ENCODE measurements around the gene RAD18. TPM values are rescaled to one million over a fixed set of nuclear protein-coding genes. Genes with fewer than 3 reads are reported as not detected.

The RAD18 gene, protein sequence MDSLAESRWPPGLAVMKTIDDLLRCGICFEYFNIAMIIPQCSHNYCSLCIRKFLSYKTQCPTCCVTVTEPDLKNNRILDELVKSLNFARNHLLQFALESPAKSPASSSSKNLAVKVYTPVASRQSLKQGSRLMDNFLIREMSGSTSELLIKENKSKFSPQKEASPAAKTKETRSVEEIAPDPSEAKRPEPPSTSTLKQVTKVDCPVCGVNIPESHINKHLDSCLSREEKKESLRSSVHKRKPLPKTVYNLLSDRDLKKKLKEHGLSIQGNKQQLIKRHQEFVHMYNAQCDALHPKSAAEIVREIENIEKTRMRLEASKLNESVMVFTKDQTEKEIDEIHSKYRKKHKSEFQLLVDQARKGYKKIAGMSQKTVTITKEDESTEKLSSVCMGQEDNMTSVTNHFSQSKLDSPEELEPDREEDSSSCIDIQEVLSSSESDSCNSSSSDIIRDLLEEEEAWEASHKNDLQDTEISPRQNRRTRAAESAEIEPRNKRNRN
- total RNA-seq: 1 to 10 TPM; 3.8 to 9.2 (median 8.2) TPM
- 1 to 10 TPM; 2.9 to 7.8 TPM for polyA plus RNA-seq
- long read RNA-seq, donor 1, full-length matches to known transcripts: 5 of 7 reads
- long read RNA-seq, donor 1, partial matches to known transcripts: 1 of 7 reads
- long read RNA-seq, donor 1, other reads (novel, unspliced or antisense): 1 of 7 reads
- long read RNA-seq, donor 2, full-length matches to known transcripts: 4 of 4 reads
- long read RNA-seq, donor 2, partial matches to known transcripts: 0 of 4 reads
- long read RNA-seq, donor 2, other reads (novel, unspliced or antisense): 0 of 4 reads
- long read RNA-seq, donor 3, full-length matches to known transcripts: 4 of 6 reads
- long read RNA-seq, donor 3, partial matches to known transcripts: 1 of 6 reads
- long read RNA-seq, donor 3, other reads (novel, unspliced or antisense): 1 of 6 reads

DNA sequence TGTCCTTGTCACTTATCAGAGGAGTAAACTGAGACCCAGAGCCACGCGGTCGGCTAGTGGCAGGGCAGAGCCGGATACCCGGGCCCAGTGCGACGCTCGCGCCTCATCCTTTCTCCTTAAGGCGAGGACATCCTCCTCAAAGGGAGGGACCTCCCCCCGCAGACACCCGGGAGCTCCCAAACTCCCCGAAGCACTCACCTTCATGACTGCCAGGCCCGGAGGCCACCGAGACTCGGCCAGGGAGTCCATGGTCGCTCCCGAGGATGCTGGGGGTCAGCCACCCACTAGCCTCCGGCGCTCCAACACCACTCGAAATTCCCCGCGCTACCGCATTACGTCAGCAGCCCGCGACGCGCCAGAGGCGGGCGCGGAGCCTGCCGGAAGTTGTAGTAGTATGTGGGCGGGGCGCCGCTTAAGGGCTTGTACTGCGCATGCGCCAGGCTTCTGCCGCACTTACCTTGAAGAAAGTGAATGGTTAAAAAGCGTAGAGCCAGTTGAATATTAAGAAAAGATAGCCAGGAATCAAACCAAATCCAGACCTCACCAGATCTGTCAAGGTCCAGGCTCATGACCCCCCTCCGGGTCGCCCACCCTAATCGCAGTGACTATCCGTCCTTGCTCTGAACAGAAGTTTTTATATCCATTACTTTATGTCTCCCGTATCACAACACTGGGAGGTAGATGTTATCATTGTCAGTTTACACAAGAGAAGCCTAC lies at the start of gene RAD18:
Gene RAD18 (minus strand): TSS at position 336 of the 717 bp plus-strand sequence. CDS start 87 bp downstream, at position 249.
- peak; percentile 87 to 96 (median 92) for DNase-seq
- Histone ChIP-seq H3K4me3 (peak within 1 kb of the TSS; percentile 82), H3K36me3 (no peaks in the 10 kb centered on the region), H3K27me3 (no peaks in the 10 kb centered on the region), H3K27ac (peak within 1 kb of the TSS; percentile 18 to 31), H3K9me3 (no peaks in the 10 kb centered on the region), H3K4me1 (ENCODE audit: insufficient read depth) (no peaks in the 10 kb centered on the region)
- no peak for TF ChIP-seq EP300 (IDR thresholded peaks at IDR 0.05)
- no peak for TF ChIP-seq POLR2A (IDR thresholded peaks at IDR 0.05)
- TF ChIP-seq, protein P1, sequence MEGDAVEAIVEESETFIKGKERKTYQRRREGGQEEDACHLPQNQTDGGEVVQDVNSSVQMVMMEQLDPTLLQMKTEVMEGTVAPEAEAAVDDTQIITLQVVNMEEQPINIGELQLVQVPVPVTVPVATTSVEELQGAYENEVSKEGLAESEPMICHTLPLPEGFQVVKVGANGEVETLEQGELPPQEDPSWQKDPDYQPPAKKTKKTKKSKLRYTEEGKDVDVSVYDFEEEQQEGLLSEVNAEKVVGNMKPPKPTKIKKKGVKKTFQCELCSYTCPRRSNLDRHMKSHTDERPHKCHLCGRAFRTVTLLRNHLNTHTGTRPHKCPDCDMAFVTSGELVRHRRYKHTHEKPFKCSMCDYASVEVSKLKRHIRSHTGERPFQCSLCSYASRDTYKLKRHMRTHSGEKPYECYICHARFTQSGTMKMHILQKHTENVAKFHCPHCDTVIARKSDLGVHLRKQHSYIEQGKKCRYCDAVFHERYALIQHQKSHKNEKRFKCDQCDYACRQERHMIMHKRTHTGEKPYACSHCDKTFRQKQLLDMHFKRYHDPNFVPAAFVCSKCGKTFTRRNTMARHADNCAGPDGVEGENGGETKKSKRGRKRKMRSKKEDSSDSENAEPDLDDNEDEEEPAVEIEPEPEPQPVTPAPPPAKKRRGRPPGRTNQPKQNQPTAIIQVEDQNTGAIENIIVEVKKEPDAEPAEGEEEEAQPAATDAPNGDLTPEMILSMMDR (IDR thresholded peaks at IDR 0.05): peak in 1 of 3 donors; percentile 4
- intact Hi-C loops (cut with DNase I): no loop called here
- 0 to 1% (median 0%) methylated on average over 36 to 45 of the region's 45 CpGs for WGBS, 3 donors

DNA sequence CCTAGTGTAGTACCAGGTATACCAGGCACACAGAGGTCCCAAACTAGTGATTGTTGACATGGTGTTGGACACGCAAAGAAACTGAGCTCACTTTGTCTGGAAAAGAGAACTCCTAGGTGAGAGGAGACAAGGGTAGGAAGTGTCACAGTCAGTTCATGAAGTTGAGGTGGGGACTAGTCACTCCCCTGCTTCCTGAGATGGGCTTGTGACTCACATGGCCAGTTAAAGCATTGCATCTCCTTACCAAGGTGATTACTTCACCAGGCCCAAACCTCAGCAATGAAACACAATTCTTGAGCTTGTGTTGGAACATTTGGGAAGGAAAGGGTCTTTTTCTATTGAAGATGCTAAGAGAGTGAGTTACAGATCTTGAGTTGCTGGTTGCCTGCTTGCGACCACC lies 49.2 kb upstream of the RAD18 start:
- Histone ChIP-seq H3K27ac (no peak overlapping the region), H3K27me3 (no peaks in the 10 kb centered on the region), H3K36me3 (no peaks in the 10 kb centered on the region), H3K9me3 (no peaks in the 10 kb centered on the region), H3K4me3 (no peak overlapping the region), H3K4me1 (ENCODE audit: insufficient read depth) (no peaks in the 10 kb centered on the region)
- DNase-seq: no peak
- TF ChIP-seq EP300 (IDR thresholded peaks at IDR 0.05) (no peak), POLR2A (IDR thresholded peaks at IDR 0.05) (no peak)
- TF ChIP-seq, protein P1 (IDR thresholded peaks at IDR 0.05): no peak
- intact Hi-C loops (cut with DNase I): no loop called here
- WGBS, 3 donors: 93 to 98% (median 94%) methylated on average over 2 of the region's 2 CpGs

DNA sequence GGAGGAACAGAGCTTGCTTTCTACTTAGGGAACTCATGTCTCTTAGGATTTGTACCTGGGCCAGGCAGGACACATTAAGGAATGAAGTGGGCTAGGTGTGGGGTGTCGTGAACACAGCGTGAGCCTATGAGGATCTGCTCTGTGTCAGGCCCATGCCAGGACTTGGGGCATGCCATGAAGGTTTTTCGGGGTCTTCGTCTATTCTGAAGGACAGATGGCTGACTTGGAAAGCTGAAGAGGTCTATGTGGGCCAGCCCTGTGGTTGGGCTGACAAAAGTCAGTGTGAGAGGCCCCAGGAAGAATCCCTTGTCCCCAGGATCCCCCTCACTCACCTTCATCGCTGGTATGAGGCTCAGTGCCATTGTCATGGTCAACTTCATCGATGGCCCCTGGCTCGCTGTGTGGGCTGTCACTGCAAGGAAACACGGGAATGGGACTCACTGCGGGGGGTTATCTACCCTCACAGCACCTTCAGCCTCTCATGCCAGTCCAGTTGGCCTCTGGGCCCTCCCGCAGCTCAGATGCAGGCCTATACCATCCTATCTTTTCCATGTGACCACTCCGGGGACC lies 46.8 kb upstream of the RAD18 start:
- DNase-seq: no peak
- Histone ChIP-seq H3K36me3 (no peaks in the 10 kb centered on the region), H3K4me1 (ENCODE audit: insufficient read depth) (no peaks in the 10 kb centered on the region), H3K27ac (no peak overlapping the region), H3K27me3 (no peaks in the 10 kb centered on the region), H3K9me3 (no peaks in the 10 kb centered on the region), H3K4me3 (no peak overlapping the region)
- 92 to 94% (median 93%) methylated on average over 11 of the region's 11 CpGs for WGBS, 3 donors
- intact Hi-C loops (cut with DNase I): no loop called here
- TF ChIP-seq EP300 (IDR thresholded peaks at IDR 0.05): no peak

DNA sequence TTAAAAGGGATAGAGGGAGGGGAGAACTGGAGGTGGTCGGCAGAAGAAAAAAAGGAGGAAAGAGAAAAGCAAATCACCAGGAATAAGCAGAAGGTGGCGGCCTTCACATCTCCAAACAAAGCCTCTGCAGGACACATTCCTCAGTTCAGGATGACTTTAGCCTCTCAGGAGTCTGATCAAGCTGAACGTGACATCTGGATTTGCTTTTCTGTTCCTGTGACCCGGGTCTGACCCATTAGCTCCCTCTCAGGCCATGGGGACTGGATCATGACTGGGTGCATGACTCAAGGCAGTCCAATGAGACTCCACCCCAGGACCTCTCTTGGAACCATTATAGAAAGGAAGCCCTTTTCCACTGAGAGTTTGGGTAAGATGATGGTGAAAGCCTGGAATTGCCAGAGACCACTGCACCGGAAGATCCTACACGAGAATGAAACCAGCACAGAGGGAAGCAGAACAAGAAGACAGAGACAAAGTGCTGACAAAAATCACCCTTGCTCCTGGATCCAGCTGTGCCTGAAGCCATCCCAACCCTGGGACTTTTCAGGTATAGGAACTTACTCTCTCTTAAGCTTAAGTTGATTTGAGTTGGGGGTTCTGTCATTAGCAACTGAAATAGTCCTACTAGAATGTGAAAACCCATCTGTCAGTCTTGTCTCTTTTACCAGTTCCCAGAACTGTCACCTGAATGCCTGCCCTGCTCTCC lies 45.4 kb upstream of the RAD18 start:
- H3K4me1 ChIP-seq (ENCODE audit: insufficient read depth): no peaks in the 10 kb centered on the region
- no peak for DNase-seq
- H3K9me3 ChIP-seq: no peaks in the 10 kb centered on the region
- TF ChIP-seq POLR2A (IDR thresholded peaks at IDR 0.05): no peak
- H3K4me3 ChIP-seq: no peak overlapping the region
- H3K36me3 ChIP-seq: no peaks in the 10 kb centered on the region
- intact Hi-C loops (cut with DNase I): no loop called here
- H3K27ac ChIP-seq: no peak overlapping the region
- no peaks in the 10 kb centered on the region for H3K27me3 ChIP-seq
- 75 to 81% (median 77%) methylated on average over 6 of the region's 6 CpGs for WGBS, 3 donors

Measured in ovary (tissue), 10 donors.